Keratinocyte (primary cell): ENCODE data around the gene VAV1.

Experiments
- CTCF ChIP-seq, 3 experiments: IDR thresholded peaks in 1 of 3; conservative IDR thresholded peaks in 1 of 3; optimal IDR thresholded peaks in 1 of 3; 2 replicates in 2 of 3; 3 replicates in 1 of 3; pipeline versions ENCODE3 to v1.5.1; 2011; ENCODE audit warnings: low read length in 3 of 3, mild to moderate bottlenecking in 3 of 3, moderate library complexity in 2 of 3, control low read depth in 1 of 3, inconsistent platforms in 1 of 3; ENCODE audit not compliant: insufficient read depth in 2 of 3; ENCODE audit errors: extremely low read depth in 1 of 3
- EZH2 ChIP-seq: IDR thresholded peaks from one replicate; pipeline ENCODE4 v1.6.1; 2012; ENCODE audit warnings: inconsistent platforms, mild to moderate bottlenecking, low read length, moderate library complexity

- no peak for TF ChIP-seq CTCF (optimal IDR thresholded peaks at IDR 0.05 in 1 of 3, IDR thresholded peaks at IDR 0.05 in 1 of 3, conservative IDR thresholded peaks at IDR 0.05 in 1 of 3; ENCODE audit: extremely low read depth in 1 of 3, insufficient read depth in 2 of 3, low read length in 3 of 3)
- no peak for TF ChIP-seq EZH2
Measured at GRCh38 chr19:6791237-6791636, 18.7 kb downstream of the VAV1 start.
